Uterus (tissue), 4 donors: Measurements from ENCODE around the gene ANXA6. TPM values are rescaled to one million over a fixed set of nuclear protein-coding genes. Genes with fewer than 3 reads are reported as not detected.

ENCODE experiments used
- DNase-seq, 2 donors: peaks; one replicate each; pipeline ENCODE4 v3.0.0-alpha.2; 2019 to 2020
- H3K27ac ChIP-seq, 2 donors: fragments of 200-600 bp; sonication (generic); 1 replicate in 1 of 2; 2 replicates in 1 of 2; pipeline ENCODE4 v1.5.1; 2016 to 2018
- H3K27me3 ChIP-seq, 2 donors: fragments of 200-600 bp; sonication (generic); one replicate each; pipeline ENCODE4 v1.5.1; 2018 to 2019; ENCODE audit warnings: control low read depth in 1 of 2
- H3K36me3 ChIP-seq, 2 donors: fragments of 200-600 bp; sonication (generic); one replicate each; pipeline ENCODE4 v1.5.1; 2019; ENCODE audit warnings: control low read depth in 1 of 2
- H3K4me1 ChIP-seq, 2 donors: fragments of 200-600 bp; sonication (generic); one replicate each; pipeline ENCODE4 v1.5.1; 2018 to 2019; ENCODE audit warnings: control low read depth in 1 of 2
- H3K4me3 ChIP-seq, 2 donors: fragments of 200-600 bp; sonication (generic); 1 replicate in 1 of 2; 2 replicates in 1 of 2; pipeline ENCODE4 v1.5.1; 2018 to 2019; ENCODE audit warnings: mild to moderate bottlenecking in 1 of 2
- H3K9me3 ChIP-seq, 2 donors: fragments of 200-600 bp; sonication (generic); one replicate each; pipeline ENCODE4 v1.5.1; 2019; ENCODE audit warnings: control low read depth in 1 of 2
- POLR2A ChIP-seq, 2 donors: fragments of 450-650 bp; IDR thresholded peaks; one replicate each; pipeline ENCODE4 v1.6.1; 2016; ENCODE audit warnings: antibody characterized with exemption in 2 of 2, mild to moderate bottlenecking in 1 of 2, moderate library complexity in 1 of 2
- intact Hi-C: fragments of 100-400 bp; cut with DNase I; formaldehyde crosslinking; loops from one replicate; pipeline ENCODE4 v1.15.1; 2023; ENCODE audit warnings: low total_unique reads
- total RNA-seq, 4 donors: library from RNA; depleted of rRNA in 3 of 4; stranded (reverse); fragments of >200 nt in 3 of 4; gene quantifications; one replicate each; pipeline versions ENCODE4 v1.1.0 to v1.2.4, GENCODE V29; 2014 to 2023
- TF ChIP-seq, protein P1 (sequence below), 4 experiments: fragments of 200-600 bp in 2 of 4; fragments of 450-650 bp in 2 of 4; sonication (generic) in 2 of 4; IDR thresholded peaks; one replicate each; pipeline ENCODE4 v1.5.1; 2016 to 2019; ENCODE audit warnings: antibody characterized with exemption in 4 of 4, mild to moderate bottlenecking in 2 of 4, moderate library complexity in 1 of 4
- donor health status: DM: yes; HTN: yes; CAD: no.

Gene ANXA6
- total RNA-seq, 4 donors from 2014 or later: 131 to 346 (median 252) TPM

DNA sequence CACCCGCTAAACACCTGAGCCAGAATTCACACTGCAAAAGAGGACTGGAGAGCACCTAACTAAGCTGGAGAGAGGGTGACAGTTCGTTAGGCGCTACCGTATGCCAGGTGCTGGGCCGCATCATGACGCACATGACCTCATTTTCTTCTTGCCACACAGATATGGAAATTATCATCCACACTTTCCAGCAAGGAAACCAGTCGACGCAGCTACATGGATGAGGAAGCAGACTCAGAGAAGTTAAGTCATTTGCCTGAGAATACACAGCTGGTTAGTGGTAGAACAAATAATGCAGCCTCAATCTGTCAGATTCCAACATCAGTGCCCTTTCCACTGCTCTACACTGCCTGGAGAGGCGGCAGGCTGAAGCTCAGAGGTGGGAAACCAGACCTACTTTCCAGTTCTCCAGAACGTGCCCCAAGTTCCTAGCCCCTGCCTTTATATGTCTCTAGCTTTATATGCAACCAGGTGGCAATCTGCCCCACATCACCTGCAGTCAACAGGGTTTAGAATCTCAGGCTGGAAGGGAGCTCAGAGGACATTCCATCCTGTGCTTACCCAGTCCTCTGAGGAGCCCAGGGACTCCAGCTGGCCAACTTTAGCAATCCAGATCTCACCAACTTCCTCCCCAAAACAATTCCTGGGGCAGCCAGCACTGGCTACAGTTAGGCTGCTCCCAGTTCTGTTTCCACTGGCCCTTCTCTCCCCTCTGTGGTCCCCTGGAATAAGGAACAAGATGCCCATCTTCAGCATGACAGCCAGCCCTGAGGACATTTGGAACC is 85.5 kb downstream of the ANXA6 start:
- no peaks in the 10 kb centered on the region for H3K9me3 ChIP-seq
- DNase-seq: no peak
- no peaks in the 10 kb centered on the region for H3K27me3 ChIP-seq
- H3K4me3 ChIP-seq: no peak overlapping the region
- no peak overlapping the region for H3K27ac ChIP-seq
- no peaks in the 10 kb centered on the region for H3K36me3 ChIP-seq
- peaks cover 0 to 8% of the 10 kb centered on the region in 2 donors for H3K4me1 ChIP-seq
- intact Hi-C loops: no loop called here
- TF ChIP-seq, protein P1, sequence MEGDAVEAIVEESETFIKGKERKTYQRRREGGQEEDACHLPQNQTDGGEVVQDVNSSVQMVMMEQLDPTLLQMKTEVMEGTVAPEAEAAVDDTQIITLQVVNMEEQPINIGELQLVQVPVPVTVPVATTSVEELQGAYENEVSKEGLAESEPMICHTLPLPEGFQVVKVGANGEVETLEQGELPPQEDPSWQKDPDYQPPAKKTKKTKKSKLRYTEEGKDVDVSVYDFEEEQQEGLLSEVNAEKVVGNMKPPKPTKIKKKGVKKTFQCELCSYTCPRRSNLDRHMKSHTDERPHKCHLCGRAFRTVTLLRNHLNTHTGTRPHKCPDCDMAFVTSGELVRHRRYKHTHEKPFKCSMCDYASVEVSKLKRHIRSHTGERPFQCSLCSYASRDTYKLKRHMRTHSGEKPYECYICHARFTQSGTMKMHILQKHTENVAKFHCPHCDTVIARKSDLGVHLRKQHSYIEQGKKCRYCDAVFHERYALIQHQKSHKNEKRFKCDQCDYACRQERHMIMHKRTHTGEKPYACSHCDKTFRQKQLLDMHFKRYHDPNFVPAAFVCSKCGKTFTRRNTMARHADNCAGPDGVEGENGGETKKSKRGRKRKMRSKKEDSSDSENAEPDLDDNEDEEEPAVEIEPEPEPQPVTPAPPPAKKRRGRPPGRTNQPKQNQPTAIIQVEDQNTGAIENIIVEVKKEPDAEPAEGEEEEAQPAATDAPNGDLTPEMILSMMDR (IDR thresholded peaks at IDR 0.05): no peak
- no peak for TF ChIP-seq POLR2A (IDR thresholded peaks at IDR 0.05)

DNA sequence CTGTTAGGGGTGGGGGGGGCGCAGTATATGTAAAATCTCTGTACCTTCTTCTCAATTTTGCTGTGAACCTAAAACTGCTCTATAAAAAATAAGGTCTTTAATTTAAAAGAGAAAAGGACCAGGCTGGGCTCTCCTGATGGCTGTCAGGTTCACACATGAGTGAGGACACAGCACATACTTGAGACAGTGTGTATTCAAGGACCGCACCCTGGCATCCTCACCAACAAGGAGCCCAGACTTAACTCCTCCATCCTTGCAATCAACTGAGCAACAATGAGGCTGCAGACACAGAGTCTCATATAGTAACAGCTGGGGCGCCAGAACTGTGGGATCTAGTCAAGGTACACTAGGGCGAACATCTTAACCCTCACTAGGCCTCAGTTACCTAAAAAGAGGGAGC is 86.6 kb downstream of the ANXA6 start:
- Histone ChIP-seq H3K4me1 (peaks cover 0 to 8% of the 10 kb centered on the region in 2 donors), H3K4me3 (no peak overlapping the region)

DNA sequence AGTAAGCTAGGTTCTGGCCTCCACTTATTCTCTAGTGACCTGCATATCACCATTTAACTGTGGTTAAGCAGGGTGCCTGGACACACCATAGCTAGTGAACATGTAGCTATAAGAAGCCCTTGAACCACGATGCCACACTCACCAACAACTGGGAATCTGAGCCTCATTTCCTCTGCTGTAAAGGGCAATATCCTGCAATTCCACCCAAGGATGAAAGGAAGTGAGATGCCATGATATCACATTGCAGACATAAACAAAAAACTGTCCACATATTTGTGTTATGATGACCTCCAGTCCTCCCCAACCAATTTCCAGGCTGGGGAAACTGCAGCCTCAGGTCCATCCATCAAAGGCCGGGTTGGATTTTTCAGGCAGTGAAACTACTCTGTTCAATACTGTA is 87.1 kb downstream of the ANXA6 start:
- H3K27ac ChIP-seq: no peak overlapping the region
- intact Hi-C loops: no loop called here
- H3K36me3 ChIP-seq: no peaks in the 10 kb centered on the region
- peaks cover 0 to 8% of the 10 kb centered on the region in 2 donors for H3K4me1 ChIP-seq
- no peak for DNase-seq
- no peak overlapping the region for H3K4me3 ChIP-seq
- H3K27me3 ChIP-seq: no peaks in the 10 kb centered on the region
- no peaks in the 10 kb centered on the region for H3K9me3 ChIP-seq
- TF ChIP-seq POLR2A (IDR thresholded peaks at IDR 0.05): no peak
- TF ChIP-seq, protein P1 (IDR thresholded peaks at IDR 0.05): no peak

More for the DNA sequence above, 86.6 kb downstream of the ANXA6 start:
- intact Hi-C loops: no loop called here
- no peaks in the 10 kb centered on the region for H3K36me3 ChIP-seq
- no peaks in the 10 kb centered on the region for H3K27me3 ChIP-seq
- TF ChIP-seq, protein P1 (IDR thresholded peaks at IDR 0.05): no peak
- no peak for TF ChIP-seq POLR2A (IDR thresholded peaks at IDR 0.05)
- H3K27ac ChIP-seq: no peak overlapping the region
- DNase-seq: no peak
- H3K9me3 ChIP-seq: no peaks in the 10 kb centered on the region

DNA sequence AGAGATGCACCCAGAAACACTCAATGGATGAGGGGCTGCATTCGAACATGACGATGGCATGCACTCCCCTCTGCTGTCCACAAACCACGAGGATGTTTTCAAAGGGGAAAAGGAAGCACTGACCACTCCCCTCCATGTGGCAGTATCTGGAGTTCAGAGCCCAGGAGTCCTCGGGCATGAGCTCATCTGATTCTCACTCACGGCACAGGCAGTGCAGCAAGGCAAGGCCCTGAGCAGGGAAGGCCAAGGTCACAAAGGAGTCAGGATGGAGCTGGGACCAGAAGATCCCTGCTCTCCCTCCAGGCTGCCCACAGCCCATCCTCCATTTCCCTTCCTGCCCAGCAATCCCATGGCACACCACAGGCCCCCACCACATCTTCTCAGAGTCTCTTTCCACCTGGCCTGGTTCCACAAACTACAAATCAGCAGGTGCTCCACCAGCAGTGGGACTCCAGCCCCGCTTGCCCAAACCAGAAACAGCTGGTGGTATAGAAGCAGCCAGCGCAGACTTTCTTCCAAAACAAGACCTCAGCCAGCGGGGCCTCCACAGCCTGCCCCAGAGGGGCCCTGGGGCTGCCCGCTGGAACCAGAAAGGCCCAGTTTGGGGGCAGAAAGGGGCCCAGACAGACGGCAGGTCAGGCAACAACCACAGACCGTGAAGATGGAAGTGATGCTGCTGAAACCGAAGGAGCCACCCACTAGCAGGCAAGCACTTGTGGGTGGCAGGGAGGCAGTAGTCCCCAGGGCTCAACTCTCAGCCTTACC is 89.0 kb downstream of the ANXA6 start:
- no peak for DNase-seq
- Histone ChIP-seq H3K4me1 (peaks cover 0 to 14% of the 10 kb centered on the region in 2 donors), H3K27ac (peak overlapping the region; percentile 24 to 36), H3K36me3 (no peaks in the 10 kb centered on the region), H3K4me3 (no peak overlapping the region), H3K27me3 (no peaks in the 10 kb centered on the region), H3K9me3 (no peaks in the 10 kb centered on the region)
- no peak for TF ChIP-seq POLR2A (IDR thresholded peaks at IDR 0.05)
- TF ChIP-seq, protein P1 (IDR thresholded peaks at IDR 0.05): no peak
- intact Hi-C loops: no loop called here
